ENCODE measurements around the gene LMBRD2. TPM values are rescaled to one million over a fixed set of nuclear protein-coding genes. Genes with fewer than 3 reads are reported as not detected.
"Not testable (repeated sequence)": the region's sequence is repeated elsewhere in the genome, so short reads cannot be mapped to it uniquely, and the experiment has no call there.

The LMBRD2 gene
- total RNA-seq, 4 donors from 2014 or later = 8.1 to 22.4 (median 11.3) TPM

DNA sequence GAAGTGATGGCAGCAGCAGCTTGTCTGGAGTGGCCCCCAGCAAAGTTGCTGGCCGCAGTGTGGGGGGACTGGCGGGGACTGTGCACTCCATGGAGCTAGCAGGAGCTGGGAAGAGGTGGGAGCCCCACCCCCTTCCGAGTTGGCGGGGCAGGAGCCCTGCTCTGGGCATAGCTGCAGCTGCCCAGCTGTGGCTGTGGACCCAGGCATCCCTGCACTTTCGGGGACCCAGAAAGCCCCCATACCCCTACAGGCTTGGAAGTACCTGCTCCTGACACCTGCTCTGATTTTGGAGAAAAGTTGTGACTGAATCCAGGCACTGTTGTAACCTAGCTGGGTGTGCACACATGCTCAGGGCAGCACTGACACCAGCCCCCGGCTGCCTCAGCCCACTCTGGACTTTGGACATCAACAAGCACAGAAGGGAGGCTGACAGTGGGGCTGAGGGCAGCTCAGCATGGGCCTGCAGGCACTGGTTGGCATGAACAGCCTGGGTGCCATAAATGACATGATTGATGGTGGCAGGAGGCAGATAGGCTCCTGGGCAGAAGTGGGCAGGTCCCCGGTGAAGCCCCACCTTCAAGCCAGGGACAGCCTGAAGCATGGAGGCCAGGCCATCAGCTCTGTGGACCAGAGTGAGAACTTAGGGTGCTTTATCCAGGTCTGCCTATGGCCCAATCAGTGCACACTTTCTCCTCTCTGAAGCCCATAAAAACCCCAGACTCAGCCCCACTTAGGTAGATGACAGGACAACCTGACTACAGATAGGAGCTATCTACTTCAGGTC, 12.6 kb downstream of the LMBRD2 start:
- no peak for DNase-seq (ENCODE audit: low spot score in 2 of 2)
- intact Hi-C loops (cut with DNase I; ENCODE audit: low total_unique reads) = no loop called here
- TF ChIP-seq CTCF (IDR thresholded peaks at IDR 0.05) = no peak
- no peak for TF ChIP-seq POLR2A (IDR thresholded peaks at IDR 0.05)

DNA sequence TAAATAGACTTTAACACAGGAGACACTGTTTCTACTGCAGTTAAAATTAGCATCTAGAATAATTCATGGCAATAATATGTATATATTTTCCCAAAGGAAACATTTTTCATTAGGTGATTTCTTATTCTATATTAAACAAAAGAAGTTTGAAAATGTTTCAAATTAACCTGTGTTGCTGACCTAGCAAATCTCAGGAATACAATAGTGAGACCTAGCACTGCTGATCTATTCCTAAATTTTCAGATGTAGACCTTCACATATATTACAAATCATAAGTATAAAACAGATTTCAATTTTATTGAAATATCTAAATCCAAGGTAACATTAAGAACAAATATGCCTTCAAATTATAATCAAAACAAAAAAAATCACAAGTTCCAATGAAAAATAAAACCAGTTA, 15.1 kb downstream of the LMBRD2 start:
- no peak for DNase-seq (ENCODE audit: low spot score in 2 of 2)
- H3K4me3 ChIP-seq (ENCODE audit: low read depth, poor library complexity, severe bottlenecking) = no peak overlapping the region
- intact Hi-C loops (cut with DNase I; ENCODE audit: low total_unique reads) = no loop called here
- TF ChIP-seq CTCF (IDR thresholded peaks at IDR 0.05) = no peak
- no peak for TF ChIP-seq POLR2A (IDR thresholded peaks at IDR 0.05)

More for the DNA sequence above, 12.6 kb downstream of the LMBRD2 start:
- WGBS, 2 donors = 91 to 96% methylated on average over 7 of the region's 7 CpGs
- H3K4me3 ChIP-seq (ENCODE audit: low read depth, poor library complexity, severe bottlenecking) = no peak overlapping the region

DNA sequence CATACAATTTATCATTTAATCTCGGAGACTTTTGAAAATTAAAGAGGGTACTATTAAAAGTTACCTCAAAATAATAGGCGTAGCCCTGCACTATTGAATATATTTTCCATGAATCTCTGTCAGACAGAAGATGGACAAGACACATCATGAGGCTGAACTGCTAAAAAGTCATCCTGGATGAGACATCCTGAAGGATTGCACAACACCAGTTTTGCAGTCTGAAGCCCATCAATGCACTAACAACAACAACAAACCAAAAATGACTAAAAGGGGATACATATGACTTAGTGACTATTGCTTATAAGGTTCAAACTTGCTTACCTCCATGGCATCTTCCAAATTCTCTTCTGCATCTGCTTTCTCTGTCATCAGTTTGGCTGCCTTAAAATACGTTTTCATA, 15.7 kb downstream of the LMBRD2 start:
- intact Hi-C loops (cut with DNase I; ENCODE audit: low total_unique reads) = no loop called here
- TF ChIP-seq CTCF (IDR thresholded peaks at IDR 0.05) (no peak), POLR2A (IDR thresholded peaks at IDR 0.05) (no peak)
- no peak overlapping the region for H3K4me3 ChIP-seq (ENCODE audit: low read depth, poor library complexity, severe bottlenecking)
- DNase-seq (ENCODE audit: low spot score in 2 of 2) = no peak
- WGBS, 2 donors = 93 to 94% methylated on average over 3 of the region's 3 CpGs

GRCh38 chr5:36133009-36133408, 18.7 kb downstream of the LMBRD2 start:
- H3K4me3 ChIP-seq (ENCODE audit: low read depth, poor library complexity, severe bottlenecking); intact Hi-C loops (cut with DNase I; ENCODE audit: low total_unique reads); DNase-seq (ENCODE audit: low spot score in 2 of 2): not testable (repeated sequence)
- 96 to 98% methylated on average over 1 of the region's 1 CpG for WGBS, 2 donors

GRCh38 chr5:36129666-36130065, 22.0 kb downstream of the LMBRD2 start:
- WGBS, 2 donors = 97% methylated on average over 5 of the region's 5 CpGs
- DNase-seq (ENCODE audit: low spot score in 2 of 2); intact Hi-C loops (cut with DNase I; ENCODE audit: low total_unique reads); H3K4me3 ChIP-seq (ENCODE audit: low read depth, poor library complexity, severe bottlenecking): not testable (repeated sequence)

DNA sequence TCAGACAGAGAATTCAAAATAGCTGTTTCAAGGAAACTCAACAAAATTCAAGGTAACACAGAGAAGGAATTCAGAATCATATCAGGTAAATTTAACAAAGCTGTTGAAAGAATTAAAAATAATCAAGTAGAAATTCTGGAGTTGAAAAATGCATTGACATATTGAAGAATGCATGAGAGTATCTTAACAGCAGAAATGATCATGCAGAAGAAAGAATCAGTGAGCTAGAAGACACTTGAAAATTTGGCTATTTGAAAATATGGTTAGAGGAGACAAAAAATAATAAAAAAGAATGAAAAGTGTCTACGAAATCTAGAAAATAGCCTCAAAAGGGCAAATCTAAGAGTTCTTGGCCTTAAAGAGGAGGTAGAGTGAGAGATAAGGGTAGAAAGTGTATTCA, 22.9 kb downstream of the LMBRD2 start:
- TF ChIP-seq POLR2A (IDR thresholded peaks at IDR 0.05) (no peak), CTCF (IDR thresholded peaks at IDR 0.05) (no peak)
- DNase-seq (ENCODE audit: low spot score in 2 of 2) = no peak
- no peak overlapping the region for H3K4me3 ChIP-seq (ENCODE audit: low read depth, poor library complexity, severe bottlenecking)
- 100% methylated on average over 1 of the region's 1 CpG for WGBS, 2 donors
- intact Hi-C loops (cut with DNase I; ENCODE audit: low total_unique reads) = no loop called here

GRCh38 chr5:36125868-36126267, 25.8 kb downstream of the LMBRD2 start:
- DNase-seq (ENCODE audit: low spot score in 2 of 2) = no peak
- intact Hi-C loops (cut with DNase I; ENCODE audit: low total_unique reads) = no loop called here
- 96 to 97% methylated on average over 1 of the region's 1 CpG for WGBS, 2 donors
- H3K4me3 ChIP-seq (ENCODE audit: low read depth, poor library complexity, severe bottlenecking) = no peak overlapping the region
- TF ChIP-seq POLR2A (IDR thresholded peaks at IDR 0.05) (no peak), CTCF (IDR thresholded peaks at IDR 0.05) (no peak)
